Psoas muscle (tissue), 8 donors: Measurements from ENCODE around the gene TCF7L2. TPM values are rescaled to one million over a fixed set of nuclear protein-coding genes. Genes with fewer than 3 reads are reported as not detected.

ENCODE experiments used
- ATAC-seq, 4 donors: fragments of 200-7000 bp; cut with Tn5 transposase; one replicate each; pipeline ENCODE4 v1.9.1; 2020; ENCODE audit warnings: moderate library complexity in 3 of 4, mild to moderate bottlenecking in 2 of 4
- DNase-seq, 2 donors: peaks; one replicate each; pipeline ENCODE4 v3.0.0-alpha.2; 2020
- H3K27ac ChIP-seq: fragments of 200-600 bp; one replicate; pipeline ENCODE4 v1.8.0; 2022
- H3K27me3 ChIP-seq, 3 donors: fragments of 200-600 bp in 1 of 3; one replicate each; pipeline versions ENCODE4 v1.6.1 to v1.8.0; 2013 to 2022; ENCODE audit warnings: low read length in 2 of 3, mild to moderate bottlenecking in 2 of 3, moderate library complexity in 1 of 3; ENCODE audit not compliant: insufficient read depth in 3 of 3
- H3K36me3 ChIP-seq, 2 donors: fragments of 200-600 bp in 1 of 2; one replicate each; pipeline versions ENCODE4 v1.6.1 to v1.8.0; 2013 to 2022; ENCODE audit warnings: low read depth in 1 of 2, mild to moderate bottlenecking in 1 of 2, moderate library complexity in 1 of 2; ENCODE audit not compliant: insufficient read depth in 1 of 2
- H3K4me1 ChIP-seq: fragments of 200-600 bp; one replicate; pipeline ENCODE4 v1.8.0; 2022
- H3K4me3 ChIP-seq: fragments of 200-600 bp; one replicate; pipeline ENCODE4 v1.8.0; 2022; ENCODE audit warnings: mild to moderate bottlenecking
- H3K9me3 ChIP-seq: fragments of 200-600 bp; one replicate; pipeline ENCODE4 v1.8.0; 2022
- CTCF ChIP-seq: fragments of 200-600 bp; IDR thresholded peaks from one replicate; pipeline ENCODE4 v1.8.0; 2022; ENCODE audit warnings: antibody characterized with exemption
- WGBS, 3 donors: extraction: QIAGEN DNeasy Blood & Tissue Kit; methylation state at CpG; one replicate each; pipeline versions ENCODE4 v1.1.6 to v1.1.7; 2013; 5-methylcytosine and 5-hydroxymethylcytosine counted together
- intact Hi-C, 2 donors: fragments of 100-400 bp; cut with DNase I; formaldehyde crosslinking; loops; one replicate each; pipeline versions ENCODE4 v1.11.0 to v1.14.2; 2022
- polyA plus RNA-seq, 3 donors: library from polyadenylated mRNA; stranded (reverse); fragments of 200-250 nt; gene quantifications; one replicate each; pipeline ENCODE4 v1.2.3, GENCODE V29; 2013
- total RNA-seq, 4 donors: library from RNA; stranded (reverse); fragmentation: NEBNext Ultra II Directional in 2 of 4; extraction: Animal tissue kit (Norgen Biotek cat#: 25700) in 2 of 4; gene quantifications; one replicate each; pipeline versions ENCODE4 v1.2.1 to v1.2.4, GENCODE V29; 2021 to 2023
- donor health status: healthy with polysubstance abuse.
- donor health status: DM: no; HTN: no; CAD: no; lungs with moderate emphysema.
- donor health status: Bipolar disorder and iron deficiency.
- donor health status: healthy.
- donor health status: DM: yes; HTN: yes; CAD: no.
- donor health status: DM: no; HTN: no; CAD: no.
- donor health status: DM: no; HTN: no; CAD: no.
- donor health status: DM: yes; HTN: yes; CAD: no.

The TCF7L2 gene
- total and polyA plus RNA-seq, 7 donors = 1.8 to 8.5 (median 4.3) TPM

DNA sequence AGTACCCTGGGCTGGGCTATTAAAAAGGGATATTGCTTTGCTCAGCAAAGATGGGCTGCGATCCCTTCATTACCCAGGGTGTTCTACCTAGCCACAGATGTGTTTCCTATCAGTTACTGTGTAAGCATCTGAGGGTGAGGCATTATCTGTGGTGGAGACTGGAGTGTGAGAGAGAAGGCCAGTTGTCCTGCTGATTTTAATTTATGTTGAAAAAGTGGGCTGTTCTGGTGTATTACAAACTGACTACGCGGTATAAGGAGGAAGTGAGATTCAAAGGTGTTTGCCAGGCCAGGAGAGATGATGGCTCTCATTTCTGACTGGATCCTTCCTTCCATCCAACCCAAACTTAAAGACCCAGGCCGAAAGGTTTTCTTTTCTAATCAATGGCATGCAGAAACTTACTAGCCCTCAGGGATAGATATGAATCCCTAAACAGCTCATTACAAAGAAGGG, 7.6 kb downstream of the TCF7L2 start:
- 86 to 91% (median 91%) methylated on average over 4 of the region's 4 CpGs for WGBS, 3 donors
- intact Hi-C loops = loop anchor here in 1 of 2 donors (10.0 kb wide), 2 partner anchors 47 to 97 kb away; no protein-coding TSS in a partner anchor
- Histone ChIP-seq H3K27me3 (no peaks in the 10 kb centered on the region), H3K9me3 (no peaks in the 10 kb centered on the region), H3K27ac (no peak overlapping the region), H3K4me1 (peaks cover 43% of the 10 kb centered on the region), H3K36me3 (no peaks in the 10 kb centered on the region), H3K4me3 (no peak overlapping the region)
- no peak for DNase-seq
- ATAC-seq = no peak
- TF ChIP-seq CTCF = no peak

GRCh38 chr10:112958275-112958995, 8.4 kb downstream of the TCF7L2 start:
- TF ChIP-seq CTCF = no peak
- no peak for ATAC-seq
- H3K27me3 ChIP-seq = no peaks in the 10 kb centered on the region
- no peaks in the 10 kb centered on the region for H3K9me3 ChIP-seq
- no peaks in the 10 kb centered on the region for H3K36me3 ChIP-seq
- intact Hi-C loops = loop anchor here in 1 of 2 donors (10.0 kb wide), 2 partner anchors 46 to 96 kb away; no protein-coding TSS in a partner anchor
- no peak for DNase-seq
- no peak overlapping the region for H3K27ac ChIP-seq
- no peak overlapping the region for H3K4me3 ChIP-seq
- WGBS, 3 donors = 75 to 81% (median 80%) methylated on average over 8 of the region's 8 CpGs
- H3K4me1 ChIP-seq = peaks cover 43% of the 10 kb centered on the region

- no peaks in the 10 kb centered on the region for H3K27me3 ChIP-seq
- 72 to 75% (median 72%) methylated on average over 6 of the region's 6 CpGs for WGBS, 3 donors
- DNase-seq (no peak), ATAC-seq (no peak)
- no peak overlapping the region for H3K4me3 ChIP-seq
- no peak overlapping the region for H3K27ac ChIP-seq
- intact Hi-C loops = loop anchor here in 1 of 2 donors (10.0 kb wide), 2 partner anchors 45 to 95 kb away; no protein-coding TSS in a partner anchor
- TF ChIP-seq CTCF = no peak
- H3K9me3 ChIP-seq = no peaks in the 10 kb centered on the region
- peaks cover 46% of the 10 kb centered on the region for H3K4me1 ChIP-seq
- H3K36me3 ChIP-seq = no peaks in the 10 kb centered on the region
Observed at GRCh38 chr10:112959207-112959838, 9.3 kb downstream of the TCF7L2 start.

- DNase-seq (no peak), ATAC-seq (no peak)
- intact Hi-C loops = no loop called here
- H3K27ac ChIP-seq = no peak overlapping the region
- no peak for TF ChIP-seq CTCF
- H3K27me3 ChIP-seq = no peaks in the 10 kb centered on the region
- H3K4me1 ChIP-seq = peaks cover 43% of the 10 kb centered on the region
- H3K4me3 ChIP-seq = no peak overlapping the region
- H3K9me3 ChIP-seq = no peaks in the 10 kb centered on the region
- 89 to 91% (median 90%) methylated on average over 4 of the region's 4 CpGs for WGBS, 3 donors
- H3K36me3 ChIP-seq = no peaks in the 10 kb centered on the region
Observed at GRCh38 chr10:112960151-112960681, 10.2 kb downstream of the TCF7L2 start.
